GM20000 (cell line): ENCODE measurements around the gene PEDS1.

Source experiments
- DNase-seq: peaks from one replicate; pipeline ENCODE4 v3.0.0; 2012; ENCODE audit warnings: low spot score
- TF ChIP-seq, protein P1 (sequence below): IDR thresholded peaks from 2 replicates; pipeline ENCODE4 v1.5.1; 2012; ENCODE audit warnings: mild to moderate bottlenecking, control low read depth; ENCODE audit errors: extremely low read depth, missing control alignments

PEDS1 gene

DNA sequence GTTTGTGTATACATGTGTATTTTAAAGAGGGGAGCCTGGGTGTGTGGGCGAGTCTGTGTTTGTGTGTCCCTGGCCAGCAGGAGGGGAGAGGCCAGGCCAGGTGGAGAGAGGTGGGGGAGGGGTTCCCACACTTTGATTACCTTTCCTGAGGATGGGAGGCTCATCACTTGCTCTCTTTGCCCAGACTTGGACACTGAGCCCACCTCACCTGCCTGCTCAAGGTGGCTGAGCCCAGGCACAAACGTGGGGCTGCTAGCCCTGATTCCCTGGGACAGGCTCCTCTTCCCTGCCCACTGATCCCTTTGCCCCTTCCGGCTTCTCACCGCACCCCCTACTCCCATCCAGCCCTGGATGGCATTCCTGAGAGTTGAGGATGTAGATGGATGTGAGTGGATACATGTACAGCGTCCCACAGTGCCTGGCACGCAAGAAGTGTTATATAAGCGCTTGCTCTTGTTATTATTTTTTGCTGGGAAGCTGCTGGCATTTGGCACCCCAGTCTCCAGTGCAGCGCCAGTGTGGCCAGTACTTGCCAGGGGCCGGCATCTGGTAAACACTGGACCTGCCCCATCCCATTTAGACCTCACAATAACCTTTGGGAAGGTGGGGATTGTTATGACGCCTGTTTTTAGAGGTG, 39.8 kb upstream of the PEDS1 start:
- TF ChIP-seq, protein P1, sequence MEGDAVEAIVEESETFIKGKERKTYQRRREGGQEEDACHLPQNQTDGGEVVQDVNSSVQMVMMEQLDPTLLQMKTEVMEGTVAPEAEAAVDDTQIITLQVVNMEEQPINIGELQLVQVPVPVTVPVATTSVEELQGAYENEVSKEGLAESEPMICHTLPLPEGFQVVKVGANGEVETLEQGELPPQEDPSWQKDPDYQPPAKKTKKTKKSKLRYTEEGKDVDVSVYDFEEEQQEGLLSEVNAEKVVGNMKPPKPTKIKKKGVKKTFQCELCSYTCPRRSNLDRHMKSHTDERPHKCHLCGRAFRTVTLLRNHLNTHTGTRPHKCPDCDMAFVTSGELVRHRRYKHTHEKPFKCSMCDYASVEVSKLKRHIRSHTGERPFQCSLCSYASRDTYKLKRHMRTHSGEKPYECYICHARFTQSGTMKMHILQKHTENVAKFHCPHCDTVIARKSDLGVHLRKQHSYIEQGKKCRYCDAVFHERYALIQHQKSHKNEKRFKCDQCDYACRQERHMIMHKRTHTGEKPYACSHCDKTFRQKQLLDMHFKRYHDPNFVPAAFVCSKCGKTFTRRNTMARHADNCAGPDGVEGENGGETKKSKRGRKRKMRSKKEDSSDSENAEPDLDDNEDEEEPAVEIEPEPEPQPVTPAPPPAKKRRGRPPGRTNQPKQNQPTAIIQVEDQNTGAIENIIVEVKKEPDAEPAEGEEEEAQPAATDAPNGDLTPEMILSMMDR, result no peak
- DNase-seq, result no peak

DNA sequence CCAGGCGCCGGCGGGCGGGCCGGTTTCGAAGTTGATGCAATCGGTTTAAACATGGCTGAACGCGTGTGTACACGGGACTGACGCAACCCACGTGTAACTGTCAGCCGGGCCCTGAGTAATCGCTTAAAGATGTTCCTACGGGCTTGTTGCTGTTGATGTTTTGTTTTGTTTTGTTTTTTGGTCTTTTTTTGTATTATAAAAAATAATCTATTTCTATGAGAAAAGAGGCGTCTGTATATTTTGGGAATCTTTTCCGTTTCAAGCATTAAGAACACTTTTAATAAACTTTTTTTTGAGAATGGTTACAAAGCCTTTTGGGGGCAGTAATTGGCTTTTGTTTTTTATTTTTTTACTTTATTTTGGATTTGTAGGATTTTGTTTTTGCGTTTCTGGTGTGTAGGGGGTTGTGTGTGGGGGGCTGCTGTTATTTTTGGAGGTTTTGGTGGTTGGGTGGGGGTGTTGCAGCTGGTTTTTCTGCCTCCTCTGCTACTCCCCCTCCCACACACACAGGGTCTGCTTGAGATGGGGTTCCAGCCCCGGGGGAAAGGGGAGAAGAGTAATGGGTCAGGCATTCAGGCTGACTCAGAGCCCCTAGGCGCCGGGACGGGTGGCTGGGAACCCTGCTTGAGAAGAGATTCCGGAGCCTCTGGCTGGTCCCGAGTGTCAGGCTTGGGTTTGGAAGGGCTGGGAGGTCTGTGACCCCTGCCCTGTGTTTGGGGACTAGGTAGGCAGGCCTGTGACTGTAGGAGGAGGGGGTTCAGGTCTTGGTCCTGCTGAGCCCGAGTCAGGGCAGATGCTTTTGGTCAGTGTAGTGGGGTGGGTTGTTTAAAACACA, 39.1 kb upstream of the PEDS1 start:
- TF ChIP-seq, protein P1, result no peak
- peak; percentile 86 for DNase-seq

DNA sequence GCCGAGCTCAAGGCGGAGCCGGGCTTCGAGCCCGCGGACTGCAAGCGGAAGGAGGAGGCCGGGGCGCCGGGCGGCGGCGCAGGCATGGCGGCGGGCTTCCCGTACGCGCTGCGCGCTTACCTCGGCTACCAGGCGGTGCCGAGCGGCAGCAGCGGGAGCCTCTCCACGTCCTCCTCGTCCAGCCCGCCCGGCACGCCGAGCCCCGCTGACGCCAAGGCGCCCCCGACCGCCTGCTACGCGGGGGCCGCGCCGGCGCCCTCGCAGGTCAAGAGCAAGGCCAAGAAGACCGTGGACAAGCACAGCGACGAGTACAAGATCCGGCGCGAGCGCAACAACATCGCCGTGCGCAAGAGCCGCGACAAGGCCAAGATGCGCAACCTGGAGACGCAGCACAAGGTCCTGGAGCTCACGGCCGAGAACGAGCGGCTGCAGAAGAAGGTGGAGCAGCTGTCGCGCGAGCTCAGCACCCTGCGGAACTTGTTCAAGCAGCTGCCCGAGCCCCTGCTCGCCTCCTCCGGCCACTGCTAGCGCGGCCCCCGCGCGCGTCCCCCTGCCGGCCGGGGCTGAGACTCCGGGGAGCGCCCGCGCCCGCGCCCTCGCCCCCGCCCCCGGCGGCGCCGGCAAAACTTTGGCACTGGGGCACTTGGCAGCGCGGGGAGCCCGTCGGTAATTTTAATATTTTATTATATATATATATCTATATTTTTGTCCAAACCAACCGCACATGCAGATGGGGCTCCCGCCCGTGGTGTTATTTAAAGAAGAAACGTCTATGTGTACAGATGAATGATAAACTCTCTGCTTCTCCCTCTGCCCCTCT, 38.2 kb upstream of the PEDS1 start:
- DNase-seq, result peak; percentile 81
- TF ChIP-seq, protein P1, result peak; percentile 17

DNA sequence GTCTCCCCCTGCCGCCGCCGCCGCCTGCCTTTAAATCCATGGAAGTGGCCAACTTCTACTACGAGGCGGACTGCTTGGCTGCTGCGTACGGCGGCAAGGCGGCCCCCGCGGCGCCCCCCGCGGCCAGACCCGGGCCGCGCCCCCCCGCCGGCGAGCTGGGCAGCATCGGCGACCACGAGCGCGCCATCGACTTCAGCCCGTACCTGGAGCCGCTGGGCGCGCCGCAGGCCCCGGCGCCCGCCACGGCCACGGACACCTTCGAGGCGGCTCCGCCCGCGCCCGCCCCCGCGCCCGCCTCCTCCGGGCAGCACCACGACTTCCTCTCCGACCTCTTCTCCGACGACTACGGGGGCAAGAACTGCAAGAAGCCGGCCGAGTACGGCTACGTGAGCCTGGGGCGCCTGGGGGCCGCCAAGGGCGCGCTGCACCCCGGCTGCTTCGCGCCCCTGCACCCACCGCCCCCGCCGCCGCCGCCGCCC, 37.6 kb upstream of the PEDS1 start:
- TF ChIP-seq, protein P1, result no peak
- peak; percentile 75 for DNase-seq

DNA sequence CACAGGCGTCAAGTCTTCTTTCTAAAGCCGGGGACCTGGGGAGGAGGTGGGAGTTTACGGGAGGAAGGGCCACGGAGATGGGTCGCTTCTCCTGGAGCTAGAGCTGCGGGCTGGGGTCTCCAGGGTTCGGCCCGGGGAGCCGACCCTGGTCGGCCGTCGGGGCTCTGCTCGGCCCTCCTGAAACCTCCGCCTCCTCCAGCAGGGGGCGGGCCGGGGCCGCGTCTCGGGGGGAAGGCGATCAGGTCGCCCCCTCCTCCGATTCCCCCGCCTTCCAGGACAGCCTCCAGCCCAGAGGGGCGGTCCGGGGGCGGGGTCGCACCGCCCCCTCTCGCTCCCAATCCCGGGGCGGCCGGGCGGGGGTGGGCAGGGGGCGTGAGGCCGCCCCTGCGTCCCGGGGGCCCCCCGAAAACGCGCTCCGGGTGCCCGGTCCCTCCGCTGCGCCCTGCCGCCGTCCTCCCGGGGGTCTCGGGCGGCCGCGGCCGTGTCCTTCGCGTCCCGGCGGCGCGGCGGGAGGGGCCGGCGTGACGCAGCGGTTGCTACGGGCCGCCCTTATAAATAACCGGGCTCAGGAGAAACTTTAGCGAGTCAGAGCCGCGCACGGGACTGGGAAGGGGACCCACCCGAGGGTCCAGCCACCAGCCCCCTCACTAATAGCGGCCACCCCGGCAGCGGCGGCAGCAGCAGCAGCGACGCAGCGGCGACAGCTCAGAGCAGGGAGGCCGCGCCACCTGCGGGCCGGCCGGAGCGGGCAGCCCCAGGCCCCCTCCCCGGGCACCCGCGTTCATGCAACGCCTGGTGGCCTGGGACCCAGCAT, 36.9 kb upstream of the PEDS1 start, which contains the start of gene CEBPB:
CEBPB (plus strand) TSS at position 580 of the 814 bp plus-strand sequence; CDS start at position 784, 204 bp downstream.
- TF ChIP-seq, protein P1, result peak; percentile 12
- DNase-seq, result peak; percentile 96

DNA sequence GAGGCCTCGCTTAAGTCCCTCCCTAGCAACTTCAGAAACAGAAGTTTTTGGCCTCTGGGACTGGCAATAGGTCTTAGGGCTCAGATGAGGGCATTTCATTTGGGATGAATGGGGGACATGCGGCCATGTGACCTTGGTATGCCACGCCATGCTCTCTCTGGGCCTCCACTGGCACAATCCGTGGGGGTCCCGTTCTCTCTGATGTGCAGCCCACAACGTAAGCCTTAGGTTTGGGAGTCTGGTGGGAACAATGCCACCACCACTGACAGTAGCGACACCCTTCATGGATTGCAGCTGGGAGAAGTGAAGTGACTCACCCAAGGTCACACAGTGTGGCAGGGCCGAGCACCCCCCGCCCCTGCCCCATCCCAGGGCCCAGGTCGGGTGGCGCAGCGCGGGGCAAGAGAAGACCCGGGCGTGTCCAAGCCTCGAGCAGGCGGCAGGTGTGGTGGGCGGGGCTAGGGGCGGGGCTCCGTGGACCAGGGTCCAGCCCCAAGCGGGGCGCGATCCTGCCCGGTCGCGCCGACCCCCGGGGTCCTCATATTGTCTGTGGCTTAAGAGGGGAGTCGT, 36.2 kb upstream of the PEDS1 start:
- TF ChIP-seq, protein P1, result no peak
- no peak for DNase-seq
